ENCODE results near the gene ELOA. TPM values are rescaled to one million over a fixed set of nuclear protein-coding genes. Genes with fewer than 3 reads are reported as not detected.

The ELOA gene
- total and polyA plus RNA-seq, 9 of the 15 experiments (the other 6 are each of a cell fraction or from before 2014, with no cell fraction given), result 31.9 to 98.6 (median 61.3) TPM

- TF ChIP-seq, protein P1, sequence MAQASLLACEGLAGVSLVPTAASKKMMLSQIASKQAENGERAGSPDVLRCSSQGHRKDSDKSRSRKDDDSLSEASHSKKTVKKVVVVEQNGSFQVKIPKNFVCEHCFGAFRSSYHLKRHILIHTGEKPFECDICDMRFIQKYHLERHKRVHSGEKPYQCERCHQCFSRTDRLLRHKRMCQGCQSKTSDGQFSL (CRISPR knock-in tag; IDR thresholded peaks at IDR 0.05), result no peak
- TF ChIP-seq, protein P1 (tag; IDR thresholded peaks at IDR 0.05), result no peak
- no peak for TF ChIP-seq HNRNPH1 (optimal IDR thresholded peaks at IDR 0.05; ENCODE audit: low read depth, low read length)
- no peak for TF ChIP-seq BRD9 (IDR thresholded peaks at IDR 0.05; ENCODE audit: low read depth, partially characterized antibody)
- no peak; the same call in 1 of the 2 replicates for TF ChIP-seq MYNN (IDR thresholded peaks at IDR 0.05)
- TF ChIP-seq MYNN (CRISPR knock-in tag; IDR thresholded peaks at IDR 0.05), result no peak
- no peak for TF ChIP-seq SIX5 (IDR thresholded peaks at IDR 0.05; ENCODE audit: borderline replicate concordance in 1 of 2, insufficient read depth in 1 of 2, low read depth in 1 of 2, low read length in 2 of 2)
Observed at GRCh38 chr1:23701310-23701709, 42.0 kb upstream of the ELOA start (continued).

DNA sequence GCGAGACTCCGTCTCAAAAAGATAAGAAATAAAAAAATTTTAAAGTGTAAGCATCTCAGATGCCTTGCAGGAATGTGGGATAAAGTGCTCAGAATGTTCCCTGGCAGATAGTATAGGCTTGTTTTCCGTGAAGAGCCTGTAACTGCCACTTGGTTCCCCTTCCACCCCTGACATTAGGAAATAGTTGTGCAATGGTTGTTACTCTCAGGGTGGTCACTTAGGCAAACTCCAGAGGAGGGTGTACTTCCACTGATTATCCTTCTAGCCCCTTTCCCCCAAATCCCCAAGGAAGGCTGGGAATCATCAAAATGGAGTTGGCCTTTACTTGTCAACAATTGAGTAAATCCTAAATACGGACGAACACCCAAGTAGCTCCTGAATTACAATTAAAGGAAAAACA is 41.3 kb upstream of the ELOA start:
- Histone ChIP-seq H3K9ac (ENCODE audit: insufficient read depth in 1 of 2, low read depth in 2 of 2, low read length in 2 of 2) (no peak overlapping the region), H3K79me2 (ENCODE audit: control insufficient read depth, insufficient read depth, low read length) (peaks cover 49% of the 10 kb centered on the region), H3K9me1 (ENCODE audit: control insufficient read depth, insufficient read depth, low read length) (no peaks in the 10 kb centered on the region), H3K9me3 (replicated peaks; ENCODE audit: control insufficient read depth, insufficient read depth, low read depth, low read length) (no peaks in the 10 kb centered on the region), H3K27ac (ENCODE audit: extremely low read depth, low read depth, low read length) (no peak overlapping the region), H2AFZ (ENCODE audit: low read depth, low read length) (no peak overlapping the region), H3K4me1 (replicated peaks in 1 of 2; ENCODE audit: control insufficient read depth in 2 of 2, insufficient read depth in 2 of 2, low read length in 2 of 2) (peaks cover 0 to 7% of the 10 kb centered on the region in 2 experiments; a peak in 2 of 5 replicates), H3K36me3 (ENCODE audit: control insufficient read depth, insufficient read depth, low read length) (peaks cover 80% of the 10 kb centered on the region), H3K4me2 (ENCODE audit: insufficient read depth, low read length) (no peak overlapping the region), H3K4me3 (no peak overlapping the region), H4K20me1 (replicated peaks; ENCODE audit: control insufficient read depth, insufficient read depth, low read length) (peaks cover 22% of the 10 kb centered on the region), H3K27me3 (ENCODE audit: control insufficient read depth in 2 of 2, insufficient read depth in 2 of 2, low read length in 2 of 2) (no peaks in the 10 kb centered on the region)
- no TSS peak for BruUV-seq (replicated peaks)
- ChIA-PET POLR2A (interaction anchor here (0.7 to 3.8 kb wide), 5 partner anchors 10 to 186 kb away, joined by 3 to 24 read pairs (median 3); partner anchors contain the start of gene RPL11), CTCF (ENCODE audit: low intra/inter-chr PET ratio) (no interaction called here)
- ATAC-seq (no peak), FAIRE-seq (peak; percentile 46), DNase-seq (ENCODE audit: extremely low read depth in 1 of 4, low spot score in 3 of 4) (no peak)
- 74% methylated on average over 5 of the region's 5 CpGs for WGBS (ENCODE audit: insufficient coverage, low coverage, missing lambda C conversion rate)
- intact Hi-C loops (cut with micrococcal nuclease) (no loop called here), in situ Hi-C loops (cut with MboI) (no loop called here)
- TF ChIP-seq BCL6 (CRISPR knock-in tag; IDR thresholded peaks at IDR 0.05) (no peak), ARID1B (IDR thresholded peaks at IDR 0.05) (no peak), HDAC1 (IDR thresholded peaks at IDR 0.05) (no peak), THRAP3 (IDR thresholded peaks at IDR 0.05; ENCODE audit: borderline replicate concordance) (no peak), TSC22D4 (tag; IDR thresholded peaks at IDR 0.05) (no peak), ZBTB1 (CRISPR knock-in tag; IDR thresholded peaks at IDR 0.05; ENCODE audit: borderline replicate concordance, low read depth) (no peak), XRCC5 (IDR thresholded peaks at IDR 0.05; ENCODE audit: low read depth, low read length) (no peak)
- TF ChIP-seq, protein P2, sequence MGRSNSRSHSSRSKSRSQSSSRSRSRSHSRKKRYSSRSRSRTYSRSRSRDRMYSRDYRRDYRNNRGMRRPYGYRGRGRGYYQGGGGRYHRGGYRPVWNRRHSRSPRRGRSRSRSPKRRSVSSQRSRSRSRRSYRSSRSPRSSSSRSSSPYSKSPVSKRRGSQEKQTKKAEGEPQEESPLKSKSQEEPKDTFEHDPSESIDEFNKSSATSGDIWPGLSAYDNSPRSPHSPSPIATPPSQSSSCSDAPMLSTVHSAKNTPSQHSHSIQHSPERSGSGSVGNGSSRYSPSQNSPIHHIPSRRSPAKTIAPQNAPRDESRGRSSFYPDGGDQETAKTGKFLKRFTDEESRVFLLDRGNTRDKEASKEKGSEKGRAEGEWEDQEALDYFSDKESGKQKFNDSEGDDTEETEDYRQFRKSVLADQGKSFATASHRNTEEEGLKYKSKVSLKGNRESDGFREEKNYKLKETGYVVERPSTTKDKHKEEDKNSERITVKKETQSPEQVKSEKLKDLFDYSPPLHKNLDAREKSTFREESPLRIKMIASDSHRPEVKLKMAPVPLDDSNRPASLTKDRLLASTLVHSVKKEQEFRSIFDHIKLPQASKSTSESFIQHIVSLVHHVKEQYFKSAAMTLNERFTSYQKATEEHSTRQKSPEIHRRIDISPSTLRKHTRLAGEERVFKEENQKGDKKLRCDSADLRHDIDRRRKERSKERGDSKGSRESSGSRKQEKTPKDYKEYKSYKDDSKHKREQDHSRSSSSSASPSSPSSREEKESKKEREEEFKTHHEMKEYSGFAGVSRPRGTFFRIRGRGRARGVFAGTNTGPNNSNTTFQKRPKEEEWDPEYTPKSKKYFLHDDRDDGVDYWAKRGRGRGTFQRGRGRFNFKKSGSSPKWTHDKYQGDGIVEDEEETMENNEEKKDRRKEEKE (IDR thresholded peaks at IDR 0.05; ENCODE audit: borderline replicate concordance in 1 of 2, control insufficient read depth in 1 of 2, low read depth in 2 of 2, low read length in 1 of 2), result no peak
- TF ChIP-seq, protein P3, sequence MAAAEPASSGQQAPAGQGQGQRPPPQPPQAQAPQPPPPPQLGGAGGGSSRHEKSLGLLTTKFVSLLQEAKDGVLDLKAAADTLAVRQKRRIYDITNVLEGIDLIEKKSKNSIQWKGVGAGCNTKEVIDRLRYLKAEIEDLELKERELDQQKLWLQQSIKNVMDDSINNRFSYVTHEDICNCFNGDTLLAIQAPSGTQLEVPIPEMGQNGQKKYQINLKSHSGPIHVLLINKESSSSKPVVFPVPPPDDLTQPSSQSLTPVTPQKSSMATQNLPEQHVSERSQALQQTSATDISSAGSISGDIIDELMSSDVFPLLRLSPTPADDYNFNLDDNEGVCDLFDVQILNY (CRISPR knock-in tag; IDR thresholded peaks at IDR 0.05), result no peak

All from K562 (cell line).